BLaER1 treated with 17β-estradiol and CSF1 and Interleukin-3, amounts not matched to agents 10 nM and 100 nM (cell line): ENCODE results near the gene TMEM107.

Experiments
- H3K27ac ChIP-seq, 11 experiments: shearing (Covaris generic); formaldehyde crosslinking; 2 replicates each; pipeline ENCODE4 v1.8.1; 2022
- H3K27me3 ChIP-seq, 11 experiments: shearing (Covaris generic); formaldehyde crosslinking; 2 replicates each; pipeline ENCODE4 v1.8.1; 2022
- H3K36me3 ChIP-seq, 11 experiments: shearing (Covaris generic); formaldehyde crosslinking; 2 replicates each; pipeline ENCODE4 v1.8.1; 2022
- H3K4me1 ChIP-seq, 10 experiments: shearing (Covaris generic); formaldehyde crosslinking; 2 replicates each; pipeline ENCODE4 v1.8.1; 2022
- H3K4me2 ChIP-seq, 11 experiments: shearing (Covaris generic); formaldehyde crosslinking; 2 replicates each; pipeline ENCODE4 v1.8.1; 2022
- H3K4me3 ChIP-seq, 10 experiments: shearing (Covaris generic); formaldehyde crosslinking; 2 replicates each; pipeline ENCODE4 v1.8.1; 2022
- H3K9ac ChIP-seq, 11 experiments: shearing (Covaris generic); formaldehyde crosslinking; 2 replicates each; pipeline ENCODE4 v1.8.1; 2022
- H3K9me3 ChIP-seq, 11 experiments: shearing (Covaris generic); formaldehyde crosslinking; replicated peaks in 1 of 11; 2 replicates each; pipeline ENCODE4 v1.8.1; 2022
- H4K20me1 ChIP-seq, 11 experiments: shearing (Covaris generic); formaldehyde crosslinking; 2 replicates each; pipeline ENCODE4 v1.8.1; 2022
- Cebpa-rat ChIP-seq, 11 experiments: shearing (Covaris generic); IDR thresholded peaks; 2 replicates each; pipeline ENCODE4 v1.8.1; 2022

TMEM107 gene

DNA sequence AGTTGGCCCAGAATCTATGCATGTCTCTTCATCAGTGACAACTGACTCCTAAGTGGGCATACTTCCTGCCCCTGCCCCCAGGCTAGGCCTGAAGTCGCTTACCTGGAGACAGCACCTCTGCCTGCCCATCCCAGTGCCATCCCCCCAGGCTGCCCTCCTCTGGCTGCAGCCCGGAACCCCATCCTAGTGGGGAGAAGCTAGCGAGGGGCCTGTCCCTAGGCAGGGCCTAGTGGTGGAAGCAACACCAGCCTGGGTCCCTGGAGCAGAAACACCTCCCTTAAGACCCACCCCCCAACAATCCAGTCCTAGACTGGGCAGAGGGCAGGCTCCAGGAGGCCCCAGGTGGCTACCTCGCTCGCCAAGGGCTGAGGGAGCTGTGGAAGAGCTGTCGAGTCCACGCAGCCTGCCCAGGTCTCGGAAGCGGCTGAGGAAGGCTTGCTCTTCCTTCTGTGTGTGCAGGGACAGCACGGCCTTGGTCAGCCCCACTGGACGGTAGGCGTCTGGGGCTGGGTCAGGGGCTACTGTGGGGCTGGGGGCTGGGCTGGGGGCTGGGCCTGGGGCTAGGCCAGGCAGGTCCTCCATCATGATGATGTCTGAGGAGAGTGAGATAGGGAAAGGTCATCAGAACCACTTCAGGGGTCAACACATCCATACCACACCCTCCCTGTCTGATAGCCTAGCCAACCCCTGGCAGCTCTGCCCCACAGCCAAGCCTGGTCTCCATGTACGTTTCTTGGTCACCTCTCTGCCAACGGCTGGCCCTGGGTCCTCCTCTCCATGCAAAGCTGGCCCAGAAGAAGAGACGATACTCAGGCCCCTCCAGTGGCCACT, 31.6 kb downstream of the TMEM107 start:
- Histone ChIP-seq H3K36me3 (peaks cover 87 to 100% (median 94%) of the 10 kb centered on the region in 11 experiments), H3K9ac (no peak overlapping the region), H3K27ac (no peak overlapping the region)

DNA sequence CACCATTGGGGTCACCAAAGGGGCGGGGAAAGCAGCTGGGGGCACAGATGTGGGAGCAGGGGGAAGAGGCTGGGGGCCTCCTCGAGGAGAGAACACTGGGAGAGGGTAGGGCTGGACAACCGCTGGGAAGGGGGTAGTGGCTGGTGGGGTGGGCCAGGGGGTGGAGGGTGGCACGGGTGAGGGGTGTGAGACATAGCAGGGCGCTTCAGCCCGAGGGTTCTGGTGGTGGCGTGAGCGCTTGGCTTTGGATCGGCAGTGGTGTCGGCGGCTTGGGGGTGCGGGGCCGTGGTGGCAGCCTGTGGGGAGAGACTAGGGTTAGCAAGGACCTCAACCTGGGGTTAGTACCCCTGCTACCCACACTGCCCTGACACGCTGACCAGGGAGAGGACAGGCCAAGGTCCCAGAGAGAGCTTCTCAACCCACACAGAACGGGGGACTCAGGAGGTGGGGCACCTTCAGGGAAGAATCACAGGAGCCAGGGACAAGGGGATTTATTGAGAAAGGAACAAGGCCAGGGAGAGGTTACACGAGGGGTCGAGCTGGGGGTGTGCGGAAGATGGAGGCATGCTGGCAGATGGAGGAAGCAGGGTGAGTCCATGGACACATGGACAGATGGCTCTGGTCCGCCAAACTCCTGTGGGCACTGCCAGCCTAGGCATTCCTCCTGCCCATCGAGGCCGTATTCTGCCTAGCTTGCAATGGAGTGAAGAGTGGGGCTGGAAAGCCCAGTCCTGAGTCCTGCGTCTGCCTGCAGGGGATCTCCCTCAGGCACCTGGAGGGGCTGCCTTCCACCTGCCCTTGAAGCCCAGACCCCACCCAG, 32.4 kb downstream of the TMEM107 start:
- Histone ChIP-seq H3K4me1 (peaks cover 7 to 14% (median 9%) of the 10 kb centered on the region in 10 experiments; a peak in 13 of 20 replicates), H3K9ac (no peak overlapping the region), H3K4me3 (no peak overlapping the region), H3K9me3 (no peaks in the 10 kb centered on the region), H3K36me3 (peaks cover 80 to 93% (median 87%) of the 10 kb centered on the region in 11 experiments), H3K27me3 (no peaks in the 10 kb centered on the region), H3K4me2 (no peak overlapping the region), H4K20me1 (peaks cover 8 to 90% (median 61%) of the 10 kb centered on the region in 11 experiments; a peak in 19 of 22 replicates), H3K27ac (no peak overlapping the region)
- TF ChIP-seq Cebpa-rat (IDR thresholded peaks at IDR 0.05): no peak

More for the DNA sequence above, 31.6 kb downstream of the TMEM107 start:
- Histone ChIP-seq H3K27me3 (no peaks in the 10 kb centered on the region), H3K4me1 (peaks cover 1 to 8% (median 5%) of the 10 kb centered on the region in 10 experiments; a peak in 13 of 20 replicates), H3K4me2 (no peak overlapping the region), H3K9me3 (no peaks in the 10 kb centered on the region), H3K4me3 (no peak overlapping the region), H4K20me1 (peaks cover 10 to 90% (median 60%) of the 10 kb centered on the region in 11 experiments; a peak in 19 of 22 replicates)
- TF ChIP-seq Cebpa-rat (IDR thresholded peaks at IDR 0.05): no peak

- H3K4me3 ChIP-seq: no peak overlapping the region
- no peaks in the 10 kb centered on the region for H3K27me3 ChIP-seq
- no peaks in the 10 kb centered on the region for H3K9me3 ChIP-seq
- H3K4me2 ChIP-seq: no peak overlapping the region
- no peak overlapping the region for H3K9ac ChIP-seq
- H3K4me1 ChIP-seq: peaks cover 10 to 16% (median 12%) of the 10 kb centered on the region in 10 experiments; a peak in 19 of 20 replicates
- no peak overlapping the region for H3K27ac ChIP-seq
- no peak for TF ChIP-seq Cebpa-rat (IDR thresholded peaks at IDR 0.05)
- peaks cover 72 to 86% (median 79%) of the 10 kb centered on the region in 11 experiments for H3K36me3 ChIP-seq
- H4K20me1 ChIP-seq: peaks cover 8 to 83% (median 57%) of the 10 kb centered on the region in 11 experiments; a peak in 19 of 22 replicates
Measured at GRCh38 chr17:8142887-8143580, 33.1 kb downstream of the TMEM107 start.

DNA sequence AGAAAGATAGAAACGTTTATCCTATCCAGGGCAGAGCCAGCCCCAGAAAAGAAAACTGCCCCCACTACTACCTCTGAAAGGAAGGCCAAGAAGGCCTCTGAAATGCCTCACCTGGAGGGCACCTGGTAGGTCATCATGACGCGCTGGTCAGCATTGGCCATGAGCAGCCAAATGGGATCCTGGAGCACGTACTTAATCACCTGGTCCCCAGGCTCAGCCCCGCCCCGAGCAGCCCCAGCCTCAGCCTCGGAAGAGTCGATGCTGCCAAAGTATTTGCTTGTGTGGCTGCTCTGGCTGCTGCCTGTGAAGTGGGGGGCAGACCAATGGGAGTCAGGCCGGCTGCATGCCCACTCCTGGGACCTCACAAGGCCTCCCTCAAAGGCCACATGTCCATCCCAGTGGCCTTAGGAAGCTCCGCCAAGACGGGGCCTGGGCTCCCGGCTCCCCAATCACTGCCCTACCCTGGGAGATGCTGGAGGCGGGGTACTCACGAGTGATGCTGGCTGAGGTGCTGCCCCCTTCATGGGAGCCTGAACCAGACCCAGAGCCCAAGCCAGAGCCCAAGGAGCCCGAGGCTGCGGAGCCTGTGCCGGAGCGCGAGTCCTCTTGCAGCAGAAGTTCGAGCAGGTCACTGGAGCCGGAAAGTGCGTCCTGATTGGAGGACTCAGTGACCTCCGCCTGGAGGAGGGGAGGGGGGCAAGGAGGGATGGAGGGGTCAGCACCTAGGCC, 33.9 kb downstream of the TMEM107 start:
- Histone ChIP-seq H3K27ac (no peak overlapping the region), H3K4me1 (peaks cover 17 to 24% (median 19%) of the 10 kb centered on the region in 10 experiments), H3K27me3 (no peaks in the 10 kb centered on the region), H3K9ac (no peak overlapping the region), H4K20me1 (peaks cover 8 to 76% (median 50%) of the 10 kb centered on the region in 11 experiments; a peak in 19 of 22 replicates), H3K4me2 (no peak overlapping the region), H3K4me3 (no peak overlapping the region), H3K9me3 (no peaks in the 10 kb centered on the region), H3K36me3 (peaks cover 65 to 79% (median 72%) of the 10 kb centered on the region in 11 experiments)
- no peak for TF ChIP-seq Cebpa-rat (IDR thresholded peaks at IDR 0.05)

DNA sequence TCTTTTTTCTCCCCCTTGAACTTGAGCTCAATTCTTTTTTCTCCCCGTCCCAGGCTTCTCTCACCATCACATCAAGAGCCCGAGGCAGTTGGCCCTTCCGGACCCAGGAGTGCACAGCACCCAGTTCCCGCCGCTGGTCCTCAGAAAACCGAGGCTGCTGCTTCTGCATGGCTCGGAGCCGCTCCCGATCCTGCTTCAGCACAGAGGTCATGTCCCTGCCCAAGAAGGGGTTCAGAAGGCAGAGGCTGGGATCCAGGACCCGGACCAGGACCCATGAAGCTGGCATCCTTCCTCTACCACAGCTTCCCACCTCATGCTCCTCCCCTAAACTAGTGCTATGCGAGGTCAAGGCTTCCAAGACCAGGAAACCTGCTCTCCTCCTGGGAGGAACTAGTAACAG, 34.4 kb downstream of the TMEM107 start:
- H3K27me3 ChIP-seq: no peaks in the 10 kb centered on the region
- H3K36me3 ChIP-seq: peaks cover 60 to 73% (median 66%) of the 10 kb centered on the region in 11 experiments
- no peak overlapping the region for H3K27ac ChIP-seq
- H3K9ac ChIP-seq: no peak overlapping the region
- no peaks in the 10 kb centered on the region for H3K9me3 ChIP-seq
- peaks cover 8 to 70% (median 45%) of the 10 kb centered on the region in 11 experiments; a peak in 18 of 22 replicates for H4K20me1 ChIP-seq
- no peak overlapping the region for H3K4me3 ChIP-seq
- H3K4me1 ChIP-seq: peaks cover 19 to 28% (median 22%) of the 10 kb centered on the region in 10 experiments
- no peak for TF ChIP-seq Cebpa-rat (IDR thresholded peaks at IDR 0.05)
- H3K4me2 ChIP-seq: no peak overlapping the region

- Histone ChIP-seq H3K9me3 (no peaks in the 10 kb centered on the region), H4K20me1 (peaks cover 5 to 63% (median 38%) of the 10 kb centered on the region in 11 experiments; a peak in 16 of 22 replicates), H3K27me3 (no peaks in the 10 kb centered on the region), H3K4me2 (no peak overlapping the region), H3K4me3 (no peak overlapping the region), H3K4me1 (peaks cover 19 to 28% (median 22%) of the 10 kb centered on the region in 10 experiments), H3K36me3 (peaks cover 53 to 66% (median 59%) of the 10 kb centered on the region in 11 experiments), H3K9ac (no peak overlapping the region; a peak in 2 of 22 replicates), H3K27ac (no peak overlapping the region; a peak in 1 of 22 replicates)
- no peak for TF ChIP-seq Cebpa-rat (IDR thresholded peaks at IDR 0.05)
Measured at GRCh38 chr17:8141045-8141444, 35.1 kb downstream of the TMEM107 start.

GRCh38 chr17:8140065-8141029, 35.8 kb downstream of the TMEM107 start:
- Histone ChIP-seq H3K4me3 (no peak overlapping the region), H3K36me3 (peaks cover 46 to 59% (median 52%) of the 10 kb centered on the region in 11 experiments), H3K27ac (no peak overlapping the region; a peak in 1 of 22 replicates), H3K4me2 (peak overlapping the region in 4 of 11 experiments; percentile 82 to 94 (median 92); a peak in 5 of 22 replicates), H3K27me3 (no peaks in the 10 kb centered on the region), H3K4me1 (peaks cover 19 to 28% (median 22%) of the 10 kb centered on the region in 10 experiments), H3K9ac (peak overlapping the region in 2 of 11 experiments; percentile 5 to 14; a peak in 4 of 22 replicates), H3K9me3 (no peaks in the 10 kb centered on the region), H4K20me1 (peaks cover 0 to 56% (median 31%) of the 10 kb centered on the region in 11 experiments; a peak in 15 of 22 replicates)
- no peak for TF ChIP-seq Cebpa-rat (IDR thresholded peaks at IDR 0.05)
